H1 (cell line): ENCODE measurements around the gene ATG7.

Source experiments
- EP300 ChIP-seq, 2 experiments: IDR thresholded peaks; 1 replicate in 1 of 2; 2 replicates in 1 of 2; pipeline ENCODE4 v1.6.1; 2011 to 2012; ENCODE audit warnings: low read depth in 2 of 2, low read length in 2 of 2, mild to moderate bottlenecking in 2 of 2, borderline replicate concordance in 1 of 2, inconsistent platforms in 1 of 2, moderate library complexity in 1 of 2
- POLR2A ChIP-seq, 2 experiments: IDR thresholded peaks; 1 replicate in 1 of 2; 2 replicates in 1 of 2; pipeline ENCODE4 v1.6.1; 2011; ENCODE audit warnings: low read depth in 2 of 2, low read length in 2 of 2, mild to moderate bottlenecking in 2 of 2; ENCODE audit errors: control extremely low read depth in 1 of 2
- TEAD4 ChIP-seq: IDR thresholded peaks from 2 replicates; pipeline ENCODE4 v1.6.1; 2012; ENCODE audit warnings: low read depth, low read length, inconsistent platforms, mixed read lengths

- no peak for TF ChIP-seq TEAD4
- no peak for TF ChIP-seq POLR2A (IDR thresholded peaks at IDR 0.05; ENCODE audit: control extremely low read depth in 1 of 2, low read depth in 2 of 2, low read length in 2 of 2)
- TF ChIP-seq EP300 (IDR thresholded peaks at IDR 0.05; ENCODE audit: borderline replicate concordance in 1 of 2, low read depth in 2 of 2, low read length in 2 of 2), result no peak
Observed at GRCh38 chr3:11291808-11292207, 19.6 kb downstream of the ATG7 start.
